PFSK-1 (cell line): ENCODE measurements around the gene GNA14.

Experiments used
- FOXP2 ChIP-seq: optimal IDR thresholded peaks from 2 replicates; pipeline ENCODE3; 2011; ENCODE audit warnings: borderline replicate concordance, control low read depth, inconsistent platforms; ENCODE audit not compliant: insufficient read depth; ENCODE audit errors: extremely low read length, extremely low read depth
- POLR2AphosphoS5 ChIP-seq: IDR thresholded peaks from 2 replicates; pipeline ENCODE4 v1.6.1; 2012; ENCODE audit warnings: low read depth, mild to moderate bottlenecking, control low read depth, low read length, moderate library complexity
- REST ChIP-seq, 2 experiments: IDR thresholded peaks; 2 replicates each; pipeline versions ENCODE4 v1.6.1 to v1.8.0; 2011 to 2012; ENCODE audit warnings: low read depth in 2 of 2, low read length in 2 of 2, control low read depth in 1 of 2, inconsistent platforms in 1 of 2, mild to moderate bottlenecking in 1 of 2, moderate library complexity in 1 of 2; ENCODE audit not compliant: insufficient read depth in 1 of 2
- SIN3A ChIP-seq: IDR thresholded peaks from 2 replicates; pipeline ENCODE4 v1.6.1; 2012; ENCODE audit warnings: mild to moderate bottlenecking, low read length, moderate library complexity, borderline replicate concordance; ENCODE audit not compliant: insufficient read depth
- TAF1 ChIP-seq: IDR thresholded peaks from 2 replicates; pipeline ENCODE4 v1.6.1; 2012; ENCODE audit warnings: low read length, control low read depth, borderline replicate concordance; ENCODE audit not compliant: insufficient read depth

Gene GNA14

GRCh38 chr9:77456829-77457437 lies 191.2 kb downstream of the GNA14 start:
- TF ChIP-seq REST (IDR thresholded peaks at IDR 0.05; ENCODE audit: insufficient read depth in 1 of 2, low read depth in 2 of 2, low read length in 2 of 2) (no peak), FOXP2 (no peak), SIN3A (no peak), TAF1 (no peak), POLR2AphosphoS5 (no peak)

- TF ChIP-seq REST (IDR thresholded peaks at IDR 0.05; ENCODE audit: insufficient read depth in 1 of 2, low read depth in 2 of 2, low read length in 2 of 2) = no peak
- TF ChIP-seq FOXP2 = no peak
- no peak for TF ChIP-seq TAF1
- TF ChIP-seq SIN3A = no peak
- no peak for TF ChIP-seq POLR2AphosphoS5
Observed at GRCh38 chr9:77455312-77455927, 192.7 kb downstream of the GNA14 start.

GRCh38 chr9:77454663-77455062 lies 193.5 kb downstream of the GNA14 start:
- TF ChIP-seq FOXP2 (no peak), REST (IDR thresholded peaks at IDR 0.05; ENCODE audit: insufficient read depth in 1 of 2, low read depth in 2 of 2, low read length in 2 of 2) (no peak), POLR2AphosphoS5 (no peak), TAF1 (no peak), SIN3A (no peak)

- TF ChIP-seq TAF1 = no peak
- no peak for TF ChIP-seq REST (IDR thresholded peaks at IDR 0.05; ENCODE audit: insufficient read depth in 1 of 2, low read depth in 2 of 2, low read length in 2 of 2)
- TF ChIP-seq FOXP2 = no peak
- TF ChIP-seq POLR2AphosphoS5 = no peak
- no peak for TF ChIP-seq SIN3A
Observed at GRCh38 chr9:77453825-77454647, 194.1 kb downstream of the GNA14 start.
